SK-N-MC (cell line): Measurements from ENCODE around the gene TACR3.

Experiments
- EZH2 ChIP-seq: fragments of 200-600 bp; sonication (generic); IDR thresholded peaks from one replicate; pipeline ENCODE4 v1.6.1; 2017; ENCODE audit warnings: antibody characterized with exemption
- POLR2AphosphoS5 ChIP-seq: IDR thresholded peaks from 2 replicates; pipeline ENCODE4 v1.6.1; 2012; ENCODE audit warnings: mild to moderate bottlenecking, low read depth, low read length, borderline replicate concordance

DNA sequence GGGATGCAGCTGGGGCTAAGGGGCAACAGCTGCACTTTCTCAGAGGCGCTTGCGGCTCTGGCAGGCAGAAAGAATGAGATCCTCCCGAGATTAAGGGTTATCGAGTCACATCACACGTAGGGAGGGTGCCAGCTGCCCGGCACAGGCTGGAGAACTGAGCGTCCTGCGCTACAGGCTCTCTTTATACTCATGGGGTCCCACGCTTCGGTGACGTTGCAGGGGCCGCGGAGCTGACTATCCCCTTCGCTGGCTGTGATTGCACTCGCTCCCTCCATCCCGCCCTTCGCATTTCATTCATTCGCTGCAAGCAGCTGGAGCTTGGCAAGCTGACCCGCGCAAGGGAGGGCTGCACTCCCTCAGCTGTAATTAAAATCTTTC, at the start of gene TACR3:
- no peak for TF ChIP-seq EZH2
- no peak for TF ChIP-seq POLR2AphosphoS5
